GM13977 (cell line): Measurements from ENCODE around the gene PHF21B.

ENCODE experiments used
- DNase-seq: peaks from one replicate; pipeline ENCODE4 v3.0.0; 2012; ENCODE audit warnings: low spot score
- in situ Hi-C: fragments of 300-500 bp; cut with MboI; formaldehyde crosslinking; loops from one replicate; pipeline ENCODE4 v1.12.0; 2022; ENCODE audit warnings: low sequenced_read_pairs, low pct_unique_long_range_greater_than_20kb, mixed read lengths, inconsistent platforms; ENCODE audit not compliant: unreplicated experiment
- TF ChIP-seq, protein P1 (sequence below): IDR thresholded peaks from 2 replicates; pipeline ENCODE4 v1.5.1; 2012; ENCODE audit warnings: mild to moderate bottlenecking, control low read depth; ENCODE audit not compliant: insufficient read depth; ENCODE audit errors: extremely low read depth, missing control alignments

Gene PHF21B

DNA sequence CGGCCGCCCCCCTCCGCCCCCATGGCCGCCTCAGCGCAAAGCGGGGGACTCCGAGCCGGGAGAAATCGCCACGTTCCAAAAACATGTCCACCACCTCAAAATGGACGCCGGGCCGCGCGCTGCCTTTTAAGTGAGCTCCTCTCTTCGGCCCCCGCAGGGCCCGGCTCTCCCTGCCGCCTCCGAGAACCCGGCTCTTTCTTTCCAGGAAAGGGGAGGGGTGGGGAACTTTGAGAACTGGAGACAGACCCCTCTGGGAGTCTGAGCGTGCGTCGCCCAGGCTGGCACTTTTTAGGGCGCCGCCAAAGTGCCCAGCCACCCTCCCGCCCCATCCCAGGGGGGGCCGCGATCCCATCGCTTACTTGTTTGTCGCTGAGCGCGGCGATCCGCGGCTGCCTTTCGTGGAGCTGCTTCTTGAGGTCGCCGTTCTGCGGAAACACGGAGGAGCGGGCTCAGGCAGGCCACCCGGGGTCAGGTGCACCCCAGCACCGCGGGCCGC, 1.6 kb downstream of the PHF21B start:
- peak; percentile 54 for DNase-seq
- TF ChIP-seq, protein P1, sequence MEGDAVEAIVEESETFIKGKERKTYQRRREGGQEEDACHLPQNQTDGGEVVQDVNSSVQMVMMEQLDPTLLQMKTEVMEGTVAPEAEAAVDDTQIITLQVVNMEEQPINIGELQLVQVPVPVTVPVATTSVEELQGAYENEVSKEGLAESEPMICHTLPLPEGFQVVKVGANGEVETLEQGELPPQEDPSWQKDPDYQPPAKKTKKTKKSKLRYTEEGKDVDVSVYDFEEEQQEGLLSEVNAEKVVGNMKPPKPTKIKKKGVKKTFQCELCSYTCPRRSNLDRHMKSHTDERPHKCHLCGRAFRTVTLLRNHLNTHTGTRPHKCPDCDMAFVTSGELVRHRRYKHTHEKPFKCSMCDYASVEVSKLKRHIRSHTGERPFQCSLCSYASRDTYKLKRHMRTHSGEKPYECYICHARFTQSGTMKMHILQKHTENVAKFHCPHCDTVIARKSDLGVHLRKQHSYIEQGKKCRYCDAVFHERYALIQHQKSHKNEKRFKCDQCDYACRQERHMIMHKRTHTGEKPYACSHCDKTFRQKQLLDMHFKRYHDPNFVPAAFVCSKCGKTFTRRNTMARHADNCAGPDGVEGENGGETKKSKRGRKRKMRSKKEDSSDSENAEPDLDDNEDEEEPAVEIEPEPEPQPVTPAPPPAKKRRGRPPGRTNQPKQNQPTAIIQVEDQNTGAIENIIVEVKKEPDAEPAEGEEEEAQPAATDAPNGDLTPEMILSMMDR, result no peak
- in situ Hi-C loops, result no loop called here

DNA sequence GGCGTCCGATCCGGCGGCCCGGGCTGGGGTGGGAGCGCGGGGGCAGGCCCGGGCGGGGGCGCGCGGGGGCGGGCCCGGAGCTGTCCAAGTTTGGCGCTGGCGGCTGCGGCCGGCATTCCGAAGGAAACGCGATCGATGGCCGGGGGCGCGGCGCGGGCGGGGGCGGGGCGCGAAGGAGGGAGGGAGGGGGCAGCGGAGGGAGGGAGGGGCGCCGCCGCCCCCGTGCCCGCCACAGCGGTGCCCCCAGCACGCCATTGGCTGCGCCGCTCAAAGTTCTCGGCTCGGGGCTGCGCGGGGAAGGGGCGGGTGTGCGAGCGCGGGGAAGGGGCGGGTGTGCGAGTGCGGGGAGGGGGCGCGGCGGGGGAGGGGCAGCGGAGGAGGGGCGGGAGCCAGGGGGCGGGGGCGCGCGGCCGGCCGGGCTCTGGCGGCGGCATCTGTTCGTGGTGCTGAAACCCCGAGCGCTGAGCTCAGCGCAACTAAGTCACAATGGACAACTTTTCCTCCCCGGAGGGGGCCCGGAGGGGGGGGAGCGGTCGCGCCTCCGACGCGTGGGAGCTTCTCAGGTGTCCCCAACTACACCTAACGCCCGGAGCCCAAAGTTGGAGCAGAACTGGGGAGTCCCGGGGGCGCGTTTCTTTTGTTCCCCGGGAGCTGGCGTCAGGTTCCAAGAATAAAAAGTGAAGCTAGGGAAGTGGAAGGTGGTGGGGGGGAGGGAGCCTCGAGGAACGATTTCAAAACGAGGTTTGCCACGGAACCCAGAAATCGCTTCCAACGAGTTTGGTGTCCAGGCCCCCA, 2.2 kb downstream of the PHF21B start:
- TF ChIP-seq, protein P1, result no peak
- in situ Hi-C loops, result no loop called here
- peak; percentile 66 for DNase-seq

DNA sequence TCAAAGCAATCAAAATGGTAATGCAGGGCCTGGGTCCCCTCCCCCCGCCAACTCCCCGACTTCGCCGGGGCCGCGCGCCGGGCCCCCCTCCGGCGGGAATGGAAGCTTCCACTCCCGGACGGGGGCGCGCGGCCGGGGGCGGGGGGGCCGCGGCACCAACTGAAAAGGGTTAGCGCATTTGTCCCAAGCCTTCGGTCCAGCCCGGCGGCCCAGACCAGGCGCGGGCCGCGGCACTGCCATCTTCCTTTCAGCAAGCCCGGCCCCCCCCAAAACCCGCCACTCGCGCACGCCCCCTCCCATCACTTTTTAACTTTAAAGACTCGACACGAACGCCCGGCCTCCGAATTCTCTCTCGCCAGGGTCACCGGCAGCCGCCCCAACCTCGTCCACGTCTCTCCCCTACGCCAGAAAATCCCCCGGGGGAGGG, 2.8 kb downstream of the PHF21B start:
- DNase-seq, result peak; percentile 45
- in situ Hi-C loops, result no loop called here
- TF ChIP-seq, protein P1, result no peak

DNA sequence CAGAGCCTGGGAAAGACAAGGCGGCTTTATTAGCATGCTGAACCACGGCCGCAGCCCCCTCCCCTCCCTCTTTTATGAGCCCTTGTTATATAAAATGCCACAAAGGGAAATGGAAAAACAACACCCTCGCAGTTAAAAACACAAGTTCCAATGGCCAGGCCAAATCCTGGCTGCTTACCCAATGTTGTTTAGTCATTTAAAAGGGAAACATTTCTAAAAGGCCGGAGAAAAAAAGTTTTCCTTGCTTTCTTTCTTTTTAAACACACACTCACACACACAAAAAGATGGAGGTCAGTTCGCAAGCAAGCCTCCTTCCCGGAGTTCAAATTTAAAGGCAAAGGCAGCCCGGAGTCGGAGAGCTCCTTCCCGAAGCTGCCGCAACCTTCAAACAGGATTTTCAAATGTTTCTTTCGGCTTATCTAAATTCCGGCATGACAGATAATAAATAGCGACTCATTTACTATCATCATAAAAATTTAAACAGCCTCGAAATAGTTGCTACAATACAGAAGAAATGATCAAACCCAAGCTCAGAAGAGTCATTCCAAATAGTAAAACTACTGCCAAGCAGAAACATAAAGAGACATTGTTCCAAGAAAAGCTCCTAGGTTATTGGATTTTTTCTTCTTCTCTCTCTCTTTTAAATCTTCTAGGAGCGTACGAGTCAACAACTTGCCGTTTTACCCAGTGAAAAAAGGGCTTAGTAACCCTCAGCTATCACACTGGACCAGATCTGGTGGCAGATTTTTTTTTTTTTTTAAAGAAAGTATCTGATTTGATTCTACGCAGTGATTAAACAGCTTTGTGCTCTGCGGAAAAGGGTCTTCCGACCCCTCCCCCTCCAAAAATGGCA, 3.5 kb downstream of the PHF21B start:
- TF ChIP-seq, protein P1, result no peak
- DNase-seq, result no peak
- in situ Hi-C loops, result no loop called here

DNA sequence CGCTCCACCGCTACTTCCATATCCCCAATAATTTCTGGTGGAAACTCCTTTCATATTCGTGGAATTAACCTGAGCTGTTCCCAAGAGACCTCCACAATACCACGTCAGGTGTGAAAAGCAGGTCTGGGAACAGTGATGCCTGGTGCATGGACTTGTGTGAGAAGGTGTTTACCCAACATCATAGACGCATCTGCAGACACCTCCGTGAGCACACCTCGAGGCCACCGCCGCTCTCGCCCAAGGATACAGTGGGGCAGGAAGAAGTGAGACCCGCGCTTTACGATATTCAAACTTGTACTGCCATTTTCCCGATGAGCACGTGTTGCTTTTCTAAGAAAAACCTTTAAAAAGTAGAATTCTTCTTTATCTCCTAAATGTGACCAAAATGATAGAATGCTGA, 8.2 kb downstream of the PHF21B start:
- no peak for DNase-seq
- in situ Hi-C loops, result no loop called here
- TF ChIP-seq, protein P1, result no peak

DNA sequence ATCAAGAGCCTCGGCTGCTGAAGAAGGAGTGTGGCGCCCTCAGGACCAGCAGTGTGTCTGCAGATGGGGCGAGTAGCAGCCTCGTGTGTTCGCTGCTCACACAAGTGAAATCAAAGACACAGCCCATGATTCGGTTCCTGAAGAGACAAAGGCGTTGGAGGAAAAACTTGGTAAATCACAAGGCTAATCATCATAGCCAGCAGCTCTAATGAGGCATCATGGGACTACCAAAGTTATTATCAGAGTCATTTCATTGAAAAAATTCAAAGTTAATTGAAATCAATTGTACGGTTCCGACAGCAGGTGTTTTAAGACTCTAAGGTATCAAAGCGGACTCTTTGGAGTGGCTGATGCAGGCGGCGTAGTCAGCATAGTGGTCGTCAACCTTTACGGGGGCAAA, 9.5 kb downstream of the PHF21B start:
- TF ChIP-seq, protein P1, result no peak
- in situ Hi-C loops, result no loop called here
- DNase-seq, result no peak
